Measurements from ENCODE around the gene ERICH6.

DNA sequence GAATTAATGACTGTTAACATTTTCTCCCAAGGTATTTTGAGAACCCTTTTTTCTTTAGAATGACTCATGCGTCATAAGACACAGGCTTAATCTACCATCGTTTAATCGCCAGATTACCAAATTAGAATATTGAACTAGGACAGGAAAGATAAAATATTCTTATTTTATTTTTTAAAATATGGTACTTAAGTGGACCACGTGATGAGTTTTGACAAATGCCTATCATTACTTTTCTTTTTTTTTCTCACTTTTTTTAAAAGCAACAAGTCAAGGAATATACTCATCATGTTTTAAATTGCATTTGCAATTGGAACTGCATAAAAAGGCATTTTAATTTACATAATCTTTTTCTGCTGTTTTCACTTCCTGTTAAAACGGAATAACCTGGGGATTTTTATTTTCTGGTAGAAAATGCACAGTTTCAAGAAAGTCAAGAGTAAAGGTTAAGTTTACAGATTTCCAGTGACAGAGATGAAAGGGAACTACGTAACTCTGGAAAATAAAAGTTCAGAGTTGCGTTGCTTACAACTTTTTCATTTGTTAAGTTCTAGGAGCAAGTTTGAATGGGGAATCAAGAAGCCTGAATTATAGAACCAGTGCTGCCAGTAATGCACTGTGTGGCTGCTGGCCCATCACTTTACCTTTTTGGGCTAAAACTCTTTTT is 35.6 kb upstream of the ERICH6 start:
- no peak for TF ChIP-seq POLR2A (IDR thresholded peaks at IDR 0.05)
- TF ChIP-seq, protein P1, sequence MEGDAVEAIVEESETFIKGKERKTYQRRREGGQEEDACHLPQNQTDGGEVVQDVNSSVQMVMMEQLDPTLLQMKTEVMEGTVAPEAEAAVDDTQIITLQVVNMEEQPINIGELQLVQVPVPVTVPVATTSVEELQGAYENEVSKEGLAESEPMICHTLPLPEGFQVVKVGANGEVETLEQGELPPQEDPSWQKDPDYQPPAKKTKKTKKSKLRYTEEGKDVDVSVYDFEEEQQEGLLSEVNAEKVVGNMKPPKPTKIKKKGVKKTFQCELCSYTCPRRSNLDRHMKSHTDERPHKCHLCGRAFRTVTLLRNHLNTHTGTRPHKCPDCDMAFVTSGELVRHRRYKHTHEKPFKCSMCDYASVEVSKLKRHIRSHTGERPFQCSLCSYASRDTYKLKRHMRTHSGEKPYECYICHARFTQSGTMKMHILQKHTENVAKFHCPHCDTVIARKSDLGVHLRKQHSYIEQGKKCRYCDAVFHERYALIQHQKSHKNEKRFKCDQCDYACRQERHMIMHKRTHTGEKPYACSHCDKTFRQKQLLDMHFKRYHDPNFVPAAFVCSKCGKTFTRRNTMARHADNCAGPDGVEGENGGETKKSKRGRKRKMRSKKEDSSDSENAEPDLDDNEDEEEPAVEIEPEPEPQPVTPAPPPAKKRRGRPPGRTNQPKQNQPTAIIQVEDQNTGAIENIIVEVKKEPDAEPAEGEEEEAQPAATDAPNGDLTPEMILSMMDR (IDR thresholded peaks at IDR 0.05), result no peak

Measured in stomach (tissue), 4 donors.